ENCODE data around the gene KPNB1. TPM values are rescaled to one million over a fixed set of nuclear protein-coding genes. Genes with fewer than 3 reads are reported as not detected.

The KPNB1 gene
- total RNA-seq, 1 donor from 2014 or later, result 365 TPM

DNA sequence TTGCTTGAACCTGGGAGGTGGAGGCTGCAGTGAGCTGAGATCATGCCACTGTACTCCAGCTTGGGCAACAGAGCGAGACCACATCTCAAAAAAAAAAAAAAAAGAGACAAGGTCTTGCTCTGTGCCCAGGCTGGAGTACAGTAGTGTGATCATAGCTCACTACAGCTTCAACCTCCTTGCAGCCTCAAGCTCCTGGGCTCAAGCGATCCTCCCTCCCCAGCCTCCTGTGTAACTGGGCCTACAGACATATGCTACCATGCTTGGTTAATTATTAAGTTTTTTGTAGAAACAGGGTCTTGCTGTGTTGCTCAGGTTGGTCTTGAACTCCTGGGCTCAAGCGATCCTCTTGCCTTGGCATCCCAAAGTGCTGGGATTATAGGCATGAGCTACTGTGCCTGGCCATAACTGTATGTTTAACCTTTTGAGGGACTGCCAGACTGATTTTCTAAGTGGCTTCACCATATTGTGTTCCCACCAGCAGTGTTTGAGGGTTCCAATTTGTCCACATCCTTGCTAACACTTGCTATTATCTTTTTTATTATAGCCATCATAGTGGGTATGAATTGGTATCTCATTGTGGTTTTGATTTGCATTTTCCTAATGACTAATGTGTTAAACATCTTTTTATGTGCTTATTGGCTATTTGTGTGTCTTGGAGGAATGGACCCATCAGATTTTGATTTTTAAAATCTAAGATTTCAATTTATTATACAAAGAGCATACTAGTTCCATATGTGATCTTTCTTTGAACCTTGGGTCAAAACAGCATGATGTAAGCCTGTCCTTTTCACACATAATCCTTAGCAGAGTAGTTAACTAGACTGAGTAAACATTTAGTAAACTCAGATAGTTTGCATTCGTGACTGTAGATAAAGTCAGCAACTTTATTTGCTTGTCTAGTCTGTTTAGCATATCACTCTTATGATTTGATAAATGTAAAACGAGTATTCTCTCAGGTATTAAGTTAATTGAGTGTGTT is 38.1 kb upstream of the KPNB1 start:
- H3K4me1 Mint-ChIP-seq, result no peaks in the 10 kb centered on the region
- no peak for ATAC-seq (ENCODE audit: low read depth)
- no peak for DNase-seq
- CTCF ChIA-PET, result no interaction called here
- intact Hi-C loops (cut with micrococcal nuclease), result loop anchor here (10.0 kb wide), 2 partner anchors 457 to 607 kb away; no protein-coding TSS in a partner anchor
- H3K36me3 Mint-ChIP-seq (ENCODE audit: low read depth), result peaks cover 62% of the 10 kb centered on the region
- H3K9me3 Mint-ChIP-seq, result no peaks in the 10 kb centered on the region
- POLR2A ChIA-PET, result no interaction called here
- no peak for TF ChIP-seq CTCF (IDR thresholded peaks at IDR 0.05)
- no peak overlapping the region for H3K4me3 Mint-ChIP-seq
- H3K27me3 Mint-ChIP-seq, result no peaks in the 10 kb centered on the region
- H3K27ac Mint-ChIP-seq, result no peak overlapping the region

DNA sequence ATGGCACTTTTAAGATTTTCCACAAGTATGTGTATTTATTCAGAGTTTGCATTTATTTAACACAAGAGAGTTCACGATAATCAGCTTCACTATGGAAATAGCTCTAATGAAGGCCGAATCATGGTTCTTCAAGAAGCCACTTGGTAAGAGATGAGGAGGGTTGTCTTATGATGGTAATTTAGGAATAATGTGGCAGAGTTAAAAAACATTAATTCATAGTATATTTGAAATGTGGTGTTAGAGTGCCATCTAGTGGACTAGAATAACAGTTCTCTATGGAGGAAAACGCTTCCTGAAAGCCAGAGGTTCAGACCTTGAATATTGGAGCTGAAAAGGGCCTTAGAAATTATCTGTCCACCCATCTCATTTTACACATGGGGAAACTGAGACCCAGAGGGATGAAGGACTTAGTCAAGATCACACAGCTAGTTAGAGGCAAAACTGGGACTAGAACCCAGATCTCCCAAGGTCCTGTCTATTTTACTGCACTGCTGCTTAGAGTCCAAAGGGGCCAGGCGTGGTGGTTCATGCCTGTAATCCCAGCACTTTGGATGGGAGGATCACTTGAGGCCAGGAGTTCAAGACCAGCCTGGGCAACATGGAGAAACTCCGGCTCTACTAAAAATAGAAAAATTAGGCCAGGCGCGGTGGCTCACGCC is 33.8 kb upstream of the KPNB1 start:
- peak; percentile 60 for TF ChIP-seq CTCF (IDR thresholded peaks at IDR 0.05)
- ATAC-seq (ENCODE audit: low read depth), result peak; percentile 47
- Mint-ChIP-seq H3K27ac (no peak overlapping the region), H3K4me1 (no peaks in the 10 kb centered on the region), H3K27me3 (no peaks in the 10 kb centered on the region), H3K9me3 (no peaks in the 10 kb centered on the region), H3K36me3 (ENCODE audit: low read depth) (peaks cover 57% of the 10 kb centered on the region), H3K4me3 (no peak overlapping the region)
- no peak for DNase-seq
- intact Hi-C loops (cut with micrococcal nuclease), result loop anchor here (1.0 to 10.0 kb wide), 5 partner anchors 293 to 673 kb away; partner anchors contain the start of gene EFCAB13
- ChIA-PET POLR2A (interaction anchor here (0.7 to 1.4 kb wide), 3 partner anchors 33 to 123 kb away, joined by 4 to 6 read pairs (median 4); partner anchors contain the start of gene KPNB1), CTCF (interaction anchor here (0.7 to 2.2 kb wide), 15 partner anchors 9 to 674 kb away, joined by 3 to 8 read pairs (median 4); partner anchors contain the start of gene KPNB1)

DNA sequence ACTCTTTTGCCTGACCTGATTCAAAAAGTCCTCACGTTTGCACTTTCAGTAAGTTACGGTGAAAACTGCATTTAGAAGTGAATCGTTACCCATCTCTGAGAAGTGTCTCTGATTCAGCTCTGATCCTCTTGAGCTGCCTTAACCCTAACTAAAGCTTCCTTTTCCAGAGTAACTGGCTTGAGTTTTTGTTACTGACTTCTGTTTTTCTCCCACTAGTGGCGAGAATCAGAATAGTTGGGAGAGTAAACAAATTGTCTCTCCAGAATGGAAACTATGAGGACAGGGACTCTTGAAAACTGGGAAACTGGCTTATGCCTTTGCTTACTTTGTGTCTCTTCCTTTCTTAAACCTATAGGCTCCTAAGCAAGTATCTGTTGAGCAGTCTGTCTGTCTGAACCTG is 31.3 kb upstream of the KPNB1 start:
- Mint-ChIP-seq H3K4me3 (no peak overlapping the region), H3K27ac (no peak overlapping the region), H3K27me3 (no peaks in the 10 kb centered on the region), H3K9me3 (no peaks in the 10 kb centered on the region), H3K36me3 (ENCODE audit: low read depth) (peaks cover 60% of the 10 kb centered on the region), H3K4me1 (no peaks in the 10 kb centered on the region)
- TF ChIP-seq CTCF (IDR thresholded peaks at IDR 0.05), result no peak
- intact Hi-C loops (cut with micrococcal nuclease), result loop anchor here (10.0 kb wide), 2 partner anchors 464 to 614 kb away; no protein-coding TSS in a partner anchor
- DNase-seq (no peak), ATAC-seq (ENCODE audit: low read depth) (no peak)
- CTCF ChIA-PET, result no interaction called here
- POLR2A ChIA-PET, result no interaction called here

DNA sequence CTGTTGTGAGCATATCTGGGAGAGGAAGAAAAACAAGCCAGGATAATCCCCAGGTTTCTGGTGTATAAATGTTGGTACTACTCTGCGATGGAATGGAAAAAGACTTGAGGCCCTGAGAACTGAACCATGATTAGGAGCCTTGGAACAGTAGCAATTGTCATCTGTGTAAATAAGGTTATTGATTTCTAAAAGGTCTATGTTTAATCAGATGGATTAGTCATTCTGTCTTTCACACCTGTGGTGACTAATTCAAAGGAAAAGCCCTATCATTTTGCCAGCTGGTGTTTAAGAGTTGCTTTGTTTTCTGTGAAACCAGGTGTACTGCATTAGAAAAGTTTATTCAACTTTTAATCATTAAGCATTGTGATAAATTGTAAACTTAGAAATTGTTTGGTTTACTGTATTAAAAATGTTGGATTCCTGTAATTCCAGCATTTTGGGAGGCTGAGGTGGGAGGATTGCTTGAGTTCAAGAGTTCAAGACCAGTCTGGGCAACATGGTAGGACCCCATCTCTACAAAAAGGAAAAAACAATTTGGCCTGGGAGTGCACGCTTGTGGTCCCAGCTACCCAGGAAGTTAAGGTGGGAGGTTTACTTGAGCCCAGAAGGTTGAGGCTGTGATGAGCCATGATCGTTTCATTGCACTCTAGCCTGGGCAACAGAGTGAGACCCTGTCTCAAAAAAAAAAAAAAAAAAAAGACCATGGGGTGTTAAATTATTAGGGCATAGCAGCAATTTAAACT is 29.0 kb upstream of the KPNB1 start:
- intact Hi-C loops (cut with micrococcal nuclease), result no loop called here
- Mint-ChIP-seq H3K36me3 (ENCODE audit: low read depth) (peaks cover 56% of the 10 kb centered on the region), H3K9me3 (no peaks in the 10 kb centered on the region), H3K27ac (no peak overlapping the region), H3K27me3 (no peaks in the 10 kb centered on the region), H3K4me1 (no peaks in the 10 kb centered on the region), H3K4me3 (no peak overlapping the region)
- ChIA-PET CTCF (no interaction called here), POLR2A (interaction anchor here (1.2 kb wide), 1 partner anchor 28 kb away, joined by 3 read pairs; no protein-coding TSS in a partner anchor)
- DNase-seq (no peak), ATAC-seq (ENCODE audit: low read depth) (no peak)
- no peak for TF ChIP-seq CTCF (IDR thresholded peaks at IDR 0.05)

Data from activated B cell treated with CpG ODN at 0.5 μM for 24 hours (primary cell).